ENCODE measurements around the gene INHBE.
"Not testable (repeated sequence)": the region's sequence is repeated elsewhere in the genome, so short reads cannot be mapped to it uniquely, and the experiment has no call there.

Gene INHBE, protein sequence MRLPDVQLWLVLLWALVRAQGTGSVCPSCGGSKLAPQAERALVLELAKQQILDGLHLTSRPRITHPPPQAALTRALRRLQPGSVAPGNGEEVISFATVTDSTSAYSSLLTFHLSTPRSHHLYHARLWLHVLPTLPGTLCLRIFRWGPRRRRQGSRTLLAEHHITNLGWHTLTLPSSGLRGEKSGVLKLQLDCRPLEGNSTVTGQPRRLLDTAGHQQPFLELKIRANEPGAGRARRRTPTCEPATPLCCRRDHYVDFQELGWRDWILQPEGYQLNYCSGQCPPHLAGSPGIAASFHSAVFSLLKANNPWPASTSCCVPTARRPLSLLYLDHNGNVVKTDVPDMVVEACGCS
- 0 to 0.67 (median 0.12) reads per million in 9 experiments for total RNA-seq

DNA sequence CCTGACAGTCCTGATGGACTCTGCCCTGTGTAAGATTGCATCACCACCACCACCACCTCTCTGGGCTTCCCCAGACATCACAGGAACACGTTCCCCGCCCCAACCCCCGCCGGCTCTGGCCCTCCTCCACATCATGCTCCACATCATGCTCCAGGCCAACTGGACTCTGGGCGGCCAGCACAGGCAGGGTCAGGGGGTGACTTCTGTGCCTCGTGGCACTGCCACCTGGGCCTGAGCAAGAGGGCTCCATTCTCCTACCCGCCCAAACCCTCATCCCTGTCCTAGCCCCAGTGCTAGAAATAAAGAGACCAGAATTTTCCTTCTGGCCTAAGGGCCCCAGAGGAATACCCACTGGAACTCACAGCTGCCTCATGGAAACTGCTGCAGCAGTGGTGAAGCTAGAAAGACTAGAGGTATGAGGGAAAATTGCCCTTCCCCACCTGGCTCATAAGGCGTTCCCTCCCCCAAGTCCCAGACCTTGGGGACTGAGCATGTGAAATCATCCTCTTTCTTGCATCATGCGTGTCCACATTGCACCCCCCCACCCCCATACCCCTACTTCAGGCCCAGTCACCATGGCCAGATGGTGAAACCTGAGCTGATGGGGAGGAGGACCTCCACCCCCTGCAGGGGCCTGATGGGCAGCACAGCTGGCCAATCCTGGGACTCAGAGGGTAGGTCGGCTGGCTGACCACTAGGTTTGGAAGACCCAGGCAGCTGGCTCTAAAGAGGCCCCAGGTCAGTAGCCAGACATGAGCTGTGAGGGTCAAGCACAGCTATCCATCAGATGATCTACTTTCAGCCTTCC lies at the start of gene INHBE:
INHBE (plus strand) TSS at position 742 of the 808 bp plus-strand sequence. CDS start 230 bp downstream, outside the sequence.
- ATAC-seq (replicated peaks) = no peak
- H3K9me3 Mint-ChIP-seq = no peaks in the 10 kb centered on the region
- H3K4me3 Mint-ChIP-seq = peak within 1 kb of the TSS; percentile 2 to 58
- DNase-seq = no peak
- peak within 1 kb of the TSS; percentile 4 to 33 for H3K27ac Mint-ChIP-seq
- H3K36me3 Mint-ChIP-seq (ENCODE audit: insufficient read depth) = peaks cover 6% of the 10 kb centered on the region
- peaks cover 15 to 16% of the 10 kb centered on the region in 2 donors for H3K4me1 Mint-ChIP-seq (ENCODE audit: low read depth in 2 of 2)
- H3K27me3 Mint-ChIP-seq = peaks cover 6 to 18% of the 10 kb centered on the region in 2 donors

DNA sequence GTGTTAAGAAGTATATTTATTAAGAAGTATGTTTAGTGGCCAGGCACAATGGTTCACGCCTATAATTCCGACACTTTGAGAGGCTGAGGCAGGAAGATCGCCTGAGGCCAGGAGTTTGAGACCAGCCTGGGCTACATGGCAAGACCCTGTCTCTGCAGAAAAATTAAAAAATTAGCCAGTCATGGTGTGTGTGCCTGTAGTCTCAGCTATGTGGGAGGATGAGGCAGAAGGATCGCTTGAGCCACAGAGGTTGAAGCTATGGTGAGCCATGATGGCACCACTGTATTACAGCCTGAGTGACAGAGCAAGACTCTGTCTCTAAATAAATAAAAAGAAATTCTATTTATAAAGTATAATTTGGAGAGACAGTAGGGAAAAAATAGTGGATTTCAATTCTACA lies 44.6 kb upstream of the INHBE start:
- DNase-seq = no peak
- peak overlapping the region in 1 of 2 donors; percentile 42 for H3K27ac Mint-ChIP-seq
- H3K36me3 Mint-ChIP-seq (ENCODE audit: insufficient read depth) = peaks cover 17% of the 10 kb centered on the region
- H3K9me3 Mint-ChIP-seq = no peaks in the 10 kb centered on the region
- ATAC-seq (replicated peaks) = no peak
- H3K4me3 Mint-ChIP-seq = no peak overlapping the region
- no peaks in the 10 kb centered on the region for H3K27me3 Mint-ChIP-seq
- peaks cover 14 to 32% of the 10 kb centered on the region in 2 donors for H3K4me1 Mint-ChIP-seq (ENCODE audit: low read depth in 2 of 2)

GRCh38 chr12:57414160-57414559 lies 40.9 kb upstream of the INHBE start:
- not testable (repeated sequence) for H3K4me3 Mint-ChIP-seq; H3K9me3 Mint-ChIP-seq; H3K27ac Mint-ChIP-seq; H3K27me3 Mint-ChIP-seq; ATAC-seq (replicated peaks); DNase-seq
- peaks cover 12% of the 10 kb centered on the region for H3K36me3 Mint-ChIP-seq (ENCODE audit: insufficient read depth)
- peaks cover 18 to 41% of the 10 kb centered on the region in 2 donors for H3K4me1 Mint-ChIP-seq (ENCODE audit: low read depth in 2 of 2)

DNA sequence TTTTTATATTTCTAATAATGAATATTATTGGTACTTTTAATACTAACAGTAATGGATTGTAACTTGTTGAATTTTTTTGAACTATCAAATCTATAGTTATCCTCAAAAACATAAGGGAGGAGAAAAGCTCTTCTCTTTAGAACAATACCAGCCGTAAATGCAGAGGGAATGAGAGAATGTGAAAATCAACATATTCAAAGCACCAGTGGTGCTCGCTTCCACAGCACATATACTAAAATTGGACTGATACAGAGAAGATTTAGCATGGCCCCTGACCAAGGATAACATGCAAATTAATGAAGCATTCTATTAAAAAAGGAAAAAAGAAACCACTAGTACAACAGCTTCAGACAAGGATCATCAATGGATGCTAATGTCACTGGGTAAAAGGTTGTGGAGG lies 40.0 kb upstream of the INHBE start:
- Mint-ChIP-seq H3K4me3 (no peak overlapping the region), H3K27me3 (no peaks in the 10 kb centered on the region), H3K4me1 (ENCODE audit: low read depth in 2 of 2) (peaks cover 20 to 46% of the 10 kb centered on the region in 2 donors), H3K27ac (peak overlapping the region in 1 of 2 donors; percentile 2), H3K36me3 (ENCODE audit: insufficient read depth) (peaks cover 12% of the 10 kb centered on the region), H3K9me3 (no peaks in the 10 kb centered on the region)
- DNase-seq (no peak), ATAC-seq (replicated peaks) (no peak)

DNA sequence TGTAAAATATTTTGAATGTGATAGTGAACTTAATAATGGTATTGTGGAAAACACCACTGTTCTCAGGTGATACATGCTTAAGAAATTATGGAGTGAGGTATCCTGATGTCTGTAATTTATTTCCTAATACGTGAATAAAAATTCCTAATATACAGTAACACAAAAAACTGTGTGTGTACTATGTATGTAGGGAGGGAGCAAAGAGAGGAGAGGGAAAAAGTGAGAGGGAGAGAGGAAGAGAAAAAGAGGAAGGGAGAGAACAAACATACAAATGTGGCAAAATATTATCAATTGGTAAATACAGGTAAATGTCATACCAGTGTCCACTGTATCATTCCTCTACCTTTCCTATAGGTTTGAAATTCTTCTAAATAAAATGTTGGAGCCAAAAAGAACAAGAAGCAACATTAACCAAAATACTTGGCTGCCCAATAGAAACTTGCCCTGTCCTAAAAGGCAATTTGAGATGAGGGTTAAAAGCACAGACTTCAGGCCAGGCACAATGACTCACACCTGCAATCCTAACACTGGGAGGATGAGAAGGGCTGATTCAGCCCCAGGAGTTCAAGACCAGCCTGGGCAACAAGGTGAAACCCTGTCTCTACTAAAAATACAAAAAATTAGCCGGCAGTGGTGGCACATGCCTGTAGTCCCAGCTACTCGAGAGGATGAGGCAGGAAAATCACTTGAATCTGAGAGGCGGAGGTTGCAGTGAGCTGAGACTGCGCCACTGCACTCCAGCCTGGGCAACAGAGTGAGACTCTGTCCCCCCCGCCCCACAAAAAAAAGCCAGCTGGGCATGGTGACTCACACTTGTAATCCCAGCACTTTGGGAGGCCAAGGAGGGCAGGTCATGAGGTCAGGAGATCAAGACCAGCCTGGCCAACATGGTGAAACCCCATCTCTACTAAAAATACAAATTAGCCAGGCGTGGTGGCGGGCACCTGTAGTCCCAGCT lies 38.8 kb upstream of the INHBE start:
- Mint-ChIP-seq H3K4me1 (ENCODE audit: low read depth in 2 of 2) (peaks cover 21 to 49% of the 10 kb centered on the region in 2 donors), H3K4me3 (no peak overlapping the region), H3K9me3 (no peaks in the 10 kb centered on the region), H3K36me3 (ENCODE audit: insufficient read depth) (peaks cover 12% of the 10 kb centered on the region), H3K27ac (peak overlapping the region in 1 of 2 donors; percentile 2), H3K27me3 (no peaks in the 10 kb centered on the region)
- no peak for ATAC-seq (replicated peaks)
- DNase-seq = no peak

DNA sequence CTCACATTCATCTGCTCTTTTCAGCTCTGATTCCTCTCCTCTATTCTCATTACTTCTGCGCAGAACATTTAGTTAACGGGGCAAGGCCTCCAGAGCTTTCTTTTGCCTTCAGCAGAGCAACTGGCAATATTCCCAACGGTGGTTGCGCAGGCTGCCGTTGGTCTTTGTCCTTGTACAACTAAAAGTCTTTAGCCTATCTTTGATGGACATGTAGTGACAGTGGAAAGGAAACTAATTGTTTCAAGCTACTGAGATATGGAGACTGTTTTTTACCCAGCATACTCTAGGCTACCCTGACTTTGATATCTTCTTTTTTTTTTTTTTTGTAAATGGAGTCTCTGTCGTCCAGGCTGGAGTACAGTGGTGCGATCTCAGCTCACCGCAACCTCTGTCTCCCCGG lies 36.9 kb upstream of the INHBE start:
- DNase-seq (no peak), ATAC-seq (replicated peaks) (no peak)
- H3K9me3 Mint-ChIP-seq = no peaks in the 10 kb centered on the region
- peaks cover 16 to 42% of the 10 kb centered on the region in 2 donors for H3K4me1 Mint-ChIP-seq (ENCODE audit: low read depth in 2 of 2)
- no peaks in the 10 kb centered on the region for H3K27me3 Mint-ChIP-seq
- peak overlapping the region; percentile 3 to 27 for H3K27ac Mint-ChIP-seq
- peaks cover 12% of the 10 kb centered on the region for H3K36me3 Mint-ChIP-seq (ENCODE audit: insufficient read depth)
- no peak overlapping the region for H3K4me3 Mint-ChIP-seq

DNA sequence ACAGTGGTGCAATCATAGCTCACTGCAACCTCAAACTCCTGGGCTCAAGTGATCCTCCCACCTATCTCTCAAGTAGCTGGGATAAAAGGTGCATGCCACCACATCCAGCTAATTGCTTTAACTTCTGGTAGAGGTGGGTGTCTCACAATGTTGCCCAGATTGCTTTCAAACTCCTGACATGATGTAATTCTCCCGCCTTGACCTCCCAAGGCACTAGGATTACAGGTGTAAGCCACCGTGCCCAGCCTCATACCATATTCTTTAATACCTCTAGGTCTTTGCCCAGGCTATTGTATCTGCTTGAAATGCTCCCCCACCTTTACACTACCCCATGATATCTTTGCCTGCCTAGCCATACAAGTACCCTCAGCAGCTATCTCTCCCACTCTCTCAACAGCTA lies 35.6 kb upstream of the INHBE start:
- Mint-ChIP-seq H3K4me1 (ENCODE audit: low read depth in 2 of 2) (peaks cover 15 to 45% of the 10 kb centered on the region in 2 donors), H3K27ac (peak overlapping the region; percentile 27 to 50), H3K27me3 (no peaks in the 10 kb centered on the region), H3K9me3 (no peaks in the 10 kb centered on the region), H3K36me3 (ENCODE audit: insufficient read depth) (peaks cover 15% of the 10 kb centered on the region), H3K4me3 (no peak overlapping the region)
- DNase-seq = no peak
- no peak for ATAC-seq (replicated peaks)

GRCh38 chr12:57420482-57420881 lies 34.6 kb upstream of the INHBE start:
- H3K4me3 Mint-ChIP-seq = no peak overlapping the region
- H3K4me1 Mint-ChIP-seq (ENCODE audit: low read depth in 2 of 2) = peaks cover 12 to 42% of the 10 kb centered on the region in 2 donors
- no peaks in the 10 kb centered on the region for H3K9me3 Mint-ChIP-seq
- H3K36me3 Mint-ChIP-seq (ENCODE audit: insufficient read depth) = peaks cover 25% of the 10 kb centered on the region
- ATAC-seq (replicated peaks) = no peak
- DNase-seq = no peak
- H3K27ac Mint-ChIP-seq = peak overlapping the region; percentile 21 to 50
- H3K27me3 Mint-ChIP-seq = no peaks in the 10 kb centered on the region

- Mint-ChIP-seq H3K36me3 (ENCODE audit: insufficient read depth) (peaks cover 48% of the 10 kb centered on the region), H3K27ac (peak overlapping the region in 1 of 2 donors; percentile 75), H3K4me1 (ENCODE audit: low read depth in 2 of 2) (peaks cover 25 to 35% of the 10 kb centered on the region in 2 donors)
- not testable (repeated sequence) for H3K9me3 Mint-ChIP-seq; DNase-seq; H3K27me3 Mint-ChIP-seq; ATAC-seq (replicated peaks); H3K4me3 Mint-ChIP-seq
Measured at GRCh38 chr12:57426948-57427347, 28.2 kb upstream of the INHBE start.

- peaks cover 25 to 30% of the 10 kb centered on the region in 2 donors for H3K4me1 Mint-ChIP-seq (ENCODE audit: low read depth in 2 of 2)
- ATAC-seq (replicated peaks) = no peak
- H3K4me3 Mint-ChIP-seq = peak overlapping the region; percentile 81 to 96
- H3K36me3 Mint-ChIP-seq (ENCODE audit: insufficient read depth) = peaks cover 48% of the 10 kb centered on the region
- no peak for DNase-seq
- no peaks in the 10 kb centered on the region for H3K27me3 Mint-ChIP-seq
- H3K9me3 Mint-ChIP-seq = no peaks in the 10 kb centered on the region
- H3K27ac Mint-ChIP-seq = peak overlapping the region; percentile 100
Measured at GRCh38 chr12:57428965-57429364, 26.1 kb upstream of the INHBE start.

GRCh38 chr12:57429473-57430111 lies 25.5 kb upstream of the INHBE start:
- H3K4me3 Mint-ChIP-seq = peak overlapping the region; percentile 81 to 96
- no peaks in the 10 kb centered on the region for H3K9me3 Mint-ChIP-seq
- no peaks in the 10 kb centered on the region for H3K27me3 Mint-ChIP-seq
- ATAC-seq (replicated peaks) = no peak
- peaks cover 25 to 26% of the 10 kb centered on the region in 2 donors for H3K4me1 Mint-ChIP-seq (ENCODE audit: low read depth in 2 of 2)
- peaks cover 43% of the 10 kb centered on the region for H3K36me3 Mint-ChIP-seq (ENCODE audit: insufficient read depth)
- H3K27ac Mint-ChIP-seq = peak overlapping the region; percentile 100
- DNase-seq = no peak

- ATAC-seq (replicated peaks) (peak; percentile 70), DNase-seq (peak in 2 of 3 experiments; percentile 27 to 55)
- H3K36me3 Mint-ChIP-seq (ENCODE audit: insufficient read depth) = peaks cover 35% of the 10 kb centered on the region
- peak overlapping the region; percentile 95 to 96 for H3K4me3 Mint-ChIP-seq
- H3K27ac Mint-ChIP-seq = peak overlapping the region; percentile 100
- no peaks in the 10 kb centered on the region for H3K9me3 Mint-ChIP-seq
- no peaks in the 10 kb centered on the region for H3K27me3 Mint-ChIP-seq
- H3K4me1 Mint-ChIP-seq (ENCODE audit: low read depth in 2 of 2) = peaks cover 27 to 28% of the 10 kb centered on the region in 2 donors
Measured at GRCh38 chr12:57430112-57430930, 24.8 kb upstream of the INHBE start.

Data from effector memory CD8-positive, alpha-beta T cell (primary cell).